ENCODE measurements around the gene ITPK1. TPM values are rescaled to one million over a fixed set of nuclear protein-coding genes. Genes with fewer than 3 reads are reported as not detected.
A peak's percentile ranks its signal among the peaks of the same experiment; 100 is the strongest.

Gene ITPK1
- total RNA-seq, 1 donor from 2014 or later: 24.0 TPM

DNA sequence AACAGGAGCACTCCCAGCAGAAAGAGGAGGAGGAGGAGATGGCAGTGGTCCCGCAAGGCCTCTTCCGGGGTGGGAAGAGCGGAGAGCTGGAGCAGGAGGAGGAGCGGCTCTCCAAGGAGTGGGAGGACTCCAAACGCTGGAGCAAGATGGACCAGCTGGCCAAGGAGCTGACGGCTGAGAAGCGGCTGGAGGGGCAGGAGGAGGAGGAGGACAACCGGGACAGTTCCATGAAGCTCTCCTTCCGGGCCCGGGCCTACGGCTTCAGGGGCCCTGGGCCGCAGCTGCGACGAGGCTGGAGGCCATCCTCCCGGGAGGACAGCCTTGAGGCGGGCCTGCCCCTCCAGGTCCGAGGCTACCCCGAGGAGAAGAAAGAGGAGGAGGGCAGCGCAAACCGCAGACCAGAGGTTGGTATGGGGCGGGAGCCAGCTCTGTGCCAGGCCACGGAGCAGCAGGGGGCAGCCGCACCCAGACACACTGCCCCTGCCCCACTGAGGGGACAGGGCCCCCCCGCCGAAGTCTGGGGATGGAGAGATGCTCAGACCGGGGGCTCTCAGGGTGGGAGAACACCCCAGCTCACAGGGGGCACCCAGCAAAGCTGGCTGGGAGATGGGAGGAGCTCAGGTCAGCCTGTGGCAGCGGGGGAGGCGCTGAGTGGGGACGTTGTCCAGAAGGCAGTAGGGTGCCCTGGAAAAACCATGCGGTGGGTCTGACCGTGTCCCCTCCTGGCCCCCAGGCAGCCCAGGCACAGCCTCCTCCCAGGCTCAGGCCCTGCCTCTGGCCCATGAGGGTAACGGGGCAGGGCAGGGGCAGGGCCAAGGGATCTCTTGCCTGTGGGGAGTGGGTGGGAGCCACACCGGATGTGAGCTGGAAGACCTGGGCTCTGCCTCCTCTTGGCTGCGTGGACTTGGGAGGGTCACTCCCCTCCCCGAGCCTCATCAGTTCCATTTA lies 183.0 kb downstream of the ITPK1 start:
- no peak for DNase-seq

DNA sequence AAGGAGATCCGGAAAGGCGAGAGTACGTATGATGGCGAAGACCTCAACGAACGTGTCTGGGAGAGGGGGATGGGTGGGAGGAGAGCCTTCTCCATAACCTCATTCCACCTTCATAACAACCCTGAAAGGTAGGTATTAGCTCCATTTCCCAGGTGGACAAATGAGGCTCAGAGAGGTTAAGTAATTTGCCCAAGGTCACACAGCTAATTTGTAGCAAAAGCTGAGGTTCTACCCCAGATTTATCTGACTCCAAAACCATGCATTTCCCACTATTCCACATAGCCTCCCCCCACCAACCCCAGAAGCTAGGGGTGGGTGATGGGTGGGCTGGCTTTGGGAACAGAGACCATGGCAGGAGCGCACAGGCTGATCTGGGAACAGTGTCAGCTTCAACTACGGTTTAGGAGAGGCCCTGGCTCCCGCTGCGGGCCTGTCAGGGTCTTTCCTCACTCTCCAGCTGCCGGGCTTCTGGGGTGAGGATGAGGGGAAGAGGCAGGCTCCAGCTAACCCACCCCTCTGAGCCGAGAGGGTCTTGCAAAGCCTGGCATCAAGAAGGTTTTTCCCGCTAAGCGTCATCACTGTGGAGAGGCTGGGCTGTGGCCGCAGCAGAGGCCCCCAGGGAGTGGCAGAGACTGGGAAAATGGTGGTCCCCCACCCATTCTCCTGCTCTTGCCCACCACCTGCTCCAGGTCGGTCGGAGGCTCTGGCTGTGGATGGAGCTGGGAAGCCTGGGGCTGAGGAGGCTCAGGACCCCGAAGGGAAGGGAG lies 183.9 kb downstream of the ITPK1 start:
- DNase-seq: no peak

DNA sequence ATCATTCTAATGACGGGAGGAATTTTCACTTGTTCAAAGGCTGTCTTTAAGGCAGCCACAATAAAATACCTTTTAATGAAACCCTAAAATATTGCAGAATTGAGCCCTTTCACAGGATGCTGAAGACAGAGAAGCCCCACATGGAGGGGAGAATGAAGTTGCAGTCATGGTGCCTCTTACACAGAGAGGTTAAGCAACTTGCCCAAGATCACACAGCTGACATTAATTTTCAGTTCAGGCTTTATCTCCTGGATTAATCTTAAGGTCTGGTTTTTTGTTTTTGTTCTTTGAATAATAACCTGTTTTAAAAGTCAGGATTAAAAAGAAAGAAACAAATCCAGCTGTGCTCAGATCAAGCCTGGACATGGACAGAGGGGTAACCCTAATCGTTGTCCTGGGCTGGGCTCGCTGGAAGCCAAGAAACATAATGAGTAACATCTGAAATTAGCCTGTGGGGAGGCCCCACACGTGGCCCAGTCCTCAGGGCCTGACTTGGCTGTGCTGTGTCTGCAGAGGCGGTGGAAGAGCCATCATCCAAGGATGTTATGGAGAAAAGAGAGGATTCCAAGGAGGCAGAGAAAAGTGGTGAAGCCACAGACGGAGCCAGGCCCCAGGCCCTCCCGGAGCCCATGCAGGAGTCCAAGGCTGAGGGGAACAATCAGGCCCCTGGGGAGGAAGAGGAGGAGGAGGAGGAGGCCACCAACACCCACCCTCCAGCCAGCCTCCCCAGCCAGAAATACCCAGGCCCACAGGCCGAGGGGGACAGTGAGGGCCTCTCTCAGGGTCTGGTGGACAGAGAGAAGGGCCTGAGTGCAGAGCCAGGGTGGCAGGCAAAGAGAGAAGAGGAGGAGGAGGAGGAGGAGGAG lies 184.8 kb downstream of the ITPK1 start:
- no peak for DNase-seq

DNA sequence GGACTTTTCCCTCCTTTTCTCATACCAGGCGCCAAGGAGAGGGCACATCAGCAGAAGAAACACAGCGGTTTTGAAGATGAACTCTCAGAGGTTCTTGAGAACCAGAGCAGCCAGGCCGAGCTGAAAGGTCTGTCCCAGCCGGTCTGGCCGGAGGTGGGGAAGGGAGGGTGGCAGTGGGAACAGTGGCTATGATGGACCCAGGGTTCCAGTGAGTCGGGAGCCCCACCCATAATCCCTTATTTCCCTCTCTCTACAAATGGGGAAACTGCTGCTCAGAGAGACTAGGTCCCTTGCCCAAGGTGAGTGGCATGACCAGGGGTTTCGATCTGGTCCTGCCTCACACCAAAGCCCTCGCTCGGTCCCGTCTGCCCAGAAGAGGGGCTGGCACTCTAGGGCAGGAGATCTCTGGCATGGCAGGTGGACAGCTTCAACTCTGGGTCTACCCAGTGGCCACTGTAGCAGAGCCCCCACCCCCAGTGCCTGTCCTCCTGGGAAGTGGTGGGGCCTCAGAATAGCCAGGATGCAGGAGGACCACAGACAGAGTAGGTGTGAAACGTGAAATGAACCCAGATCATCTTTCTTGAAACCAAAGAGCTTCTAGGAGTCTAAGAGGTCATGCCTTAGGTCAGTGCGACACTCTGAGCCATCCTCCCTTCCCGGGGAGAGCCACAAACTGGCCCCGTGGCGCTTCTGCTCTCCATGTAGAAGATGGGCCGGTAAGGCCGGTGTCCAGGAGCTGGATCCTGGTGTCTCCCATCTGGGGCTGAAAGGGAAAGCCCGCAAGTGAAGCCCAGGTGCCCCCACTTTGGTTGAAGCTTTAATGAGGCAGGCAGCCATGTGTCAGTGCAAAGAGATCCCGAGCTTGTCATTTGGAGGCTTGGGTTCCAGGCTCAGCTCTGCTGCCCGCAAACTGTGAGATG lies 185.8 kb downstream of the ITPK1 start:
- DNase-seq: no peak

DNA sequence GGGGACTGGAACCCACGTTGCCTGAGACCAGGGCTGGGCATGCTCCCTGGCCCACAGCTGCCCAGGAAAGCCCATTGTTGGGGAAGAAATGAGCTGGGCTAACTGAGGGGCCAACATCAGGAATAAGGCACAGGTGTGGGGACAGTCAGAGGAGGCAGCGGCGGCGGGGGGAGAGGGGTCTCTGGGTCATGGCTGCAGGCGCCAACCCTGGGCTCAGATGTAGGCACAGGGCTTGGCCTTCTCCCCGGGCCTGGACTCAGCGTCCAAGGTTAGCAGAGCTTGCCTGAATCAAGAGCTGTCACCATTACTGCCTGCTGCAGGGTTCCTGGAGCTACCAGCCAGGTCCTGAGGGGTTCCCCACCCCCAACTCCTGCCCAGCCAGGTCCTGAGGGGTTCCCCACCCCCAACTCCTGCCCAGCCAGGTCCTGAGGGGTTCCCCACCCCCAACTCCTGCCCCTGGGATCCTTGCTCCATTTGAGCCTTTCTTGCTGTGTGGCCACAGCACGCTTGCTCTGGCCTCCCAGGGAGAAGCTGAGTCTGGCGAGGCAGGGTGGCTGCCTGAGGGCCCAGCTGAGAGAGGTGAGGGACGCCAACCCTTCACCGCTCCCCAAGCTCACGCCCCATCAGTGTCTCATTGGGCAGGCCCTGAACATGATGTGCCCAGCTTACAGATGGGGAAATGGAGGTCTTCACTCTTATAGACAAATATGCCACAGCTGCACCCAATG lies 186.6 kb downstream of the ITPK1 start:
- DNase-seq: no peak

DNA sequence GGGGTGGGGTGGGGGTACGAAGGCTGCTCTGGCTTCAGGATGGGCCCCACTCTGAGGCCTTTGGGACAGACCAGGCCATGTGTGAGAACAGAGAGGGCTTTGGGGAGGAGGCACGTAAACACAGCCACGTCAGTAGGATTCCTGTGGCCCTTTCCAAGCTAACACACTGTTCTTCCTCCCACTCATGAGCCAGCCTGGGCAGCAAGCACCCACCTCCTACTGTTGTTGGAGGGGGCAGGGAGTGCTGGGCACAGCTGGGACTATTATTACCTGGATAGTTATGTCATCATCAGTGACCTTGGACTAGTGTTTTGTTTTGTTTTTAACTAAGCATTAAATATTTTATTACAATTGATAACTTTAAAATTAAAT lies 187.5 kb downstream of the ITPK1 start:
- peak; percentile 15 for DNase-seq

DNA sequence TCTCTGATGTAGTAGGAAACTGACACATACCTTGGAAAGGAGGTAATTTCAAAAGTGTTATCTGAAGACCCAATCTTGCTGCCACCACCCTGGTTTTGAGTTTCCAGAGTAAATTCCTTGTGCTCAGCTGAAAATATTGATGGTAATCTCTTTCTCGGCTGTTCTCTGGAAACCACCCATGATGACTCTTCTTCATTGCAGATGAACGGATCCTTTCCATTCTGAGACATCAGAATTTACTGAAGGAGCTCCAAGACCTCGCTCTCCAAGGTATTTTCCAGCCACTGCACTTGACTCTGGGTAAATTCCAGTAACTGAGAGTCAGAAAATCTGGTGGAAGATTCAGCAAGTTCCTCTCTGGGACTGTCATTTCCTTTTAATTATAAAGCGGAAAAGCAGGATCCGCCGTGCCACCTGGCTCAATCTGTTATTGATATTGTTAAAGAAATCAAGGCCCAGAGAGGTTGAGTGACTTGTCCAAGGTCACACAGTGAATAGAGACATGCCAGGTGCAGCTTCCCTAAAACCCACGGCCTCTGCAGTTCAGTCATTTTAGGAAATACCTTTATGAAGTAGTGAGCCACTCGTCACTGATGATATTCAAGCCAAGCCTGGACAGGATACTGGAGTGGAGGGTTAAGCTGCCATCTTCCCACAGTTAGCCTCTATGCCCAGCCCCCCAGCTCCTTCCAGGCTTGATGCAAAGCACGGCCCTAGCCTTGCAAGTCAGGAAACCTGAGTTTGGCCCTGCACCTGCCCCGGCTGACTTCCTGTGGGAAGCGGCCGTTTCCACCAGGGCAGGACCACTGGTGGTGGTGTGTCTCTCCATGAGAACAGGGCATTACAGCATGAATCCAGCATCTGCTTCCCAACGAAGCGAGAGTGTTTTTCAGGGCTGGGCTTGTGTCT lies 188.1 kb downstream of the ITPK1 start:
- DNase-seq: peak; percentile 63

DNA sequence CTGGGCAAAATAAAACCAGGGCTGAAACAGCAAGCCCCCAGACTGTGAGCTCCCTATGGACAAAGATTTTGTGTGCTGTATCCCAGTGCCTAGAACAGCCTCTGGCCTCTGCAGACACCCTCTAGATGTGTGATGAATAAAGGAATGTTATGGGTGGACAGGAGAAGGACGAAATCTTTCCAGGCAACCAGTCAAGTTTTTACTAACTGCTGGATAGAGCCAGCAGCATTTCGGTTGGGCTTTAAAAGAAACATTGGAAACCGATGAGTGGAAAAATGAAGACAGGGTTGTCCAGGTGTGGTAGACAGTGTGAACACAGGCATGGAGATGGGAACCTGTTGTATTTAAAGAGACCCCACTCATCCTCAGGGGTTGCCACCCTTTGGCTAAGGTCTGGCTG lies 188.8 kb downstream of the ITPK1 start:
- no peak for DNase-seq

DNA sequence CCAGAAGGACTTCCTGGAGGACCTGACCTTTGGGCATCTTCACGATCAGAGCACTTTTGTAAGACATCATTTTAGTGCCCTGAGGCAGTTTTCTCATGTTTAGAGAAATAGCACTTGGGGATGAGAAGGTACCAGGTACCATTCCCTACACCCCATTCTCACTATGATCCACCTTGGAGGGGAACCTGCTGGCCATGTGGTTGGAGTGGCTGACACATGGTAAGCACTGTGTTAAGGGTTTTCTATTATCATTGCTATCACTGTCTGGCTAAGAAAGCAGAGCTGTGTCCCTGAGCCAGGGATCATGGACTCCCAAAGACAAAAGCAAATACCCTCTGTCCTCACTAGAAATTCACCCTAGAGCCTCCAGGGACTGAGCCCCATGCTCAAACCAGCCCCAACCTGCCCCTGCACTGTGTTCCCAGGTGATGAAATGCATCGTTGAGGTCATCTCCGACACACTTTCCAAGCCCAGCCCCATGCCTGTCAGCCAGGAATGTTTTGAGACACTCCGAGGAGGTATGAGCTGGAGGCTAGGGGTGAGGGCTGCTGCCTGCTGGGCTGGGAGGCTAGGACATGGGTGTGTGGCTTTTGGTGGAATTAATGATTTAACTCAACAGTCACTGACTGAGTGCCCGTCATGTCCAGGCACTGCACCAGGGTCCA lies 189.4 kb downstream of the ITPK1 start:
- DNase-seq: no peak

DNA sequence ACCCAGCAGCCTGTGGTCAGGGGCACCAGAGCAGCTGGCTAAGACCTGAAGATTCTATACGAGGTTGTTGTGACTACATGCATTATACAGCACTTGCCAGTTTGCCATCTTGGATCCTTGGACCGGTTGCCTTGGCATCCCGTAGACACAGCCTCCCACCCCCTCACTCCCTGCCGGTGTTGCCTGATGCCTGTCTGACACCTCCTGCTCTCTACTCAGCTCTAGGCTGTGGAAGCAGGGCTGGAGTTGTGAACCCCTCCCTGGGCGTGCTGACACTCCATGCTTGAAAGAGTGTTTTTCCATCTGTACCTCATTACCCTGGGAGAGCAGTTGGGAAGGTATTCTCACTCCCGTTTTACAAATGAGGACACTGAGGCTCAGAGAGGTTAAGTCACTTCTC lies 190.3 kb downstream of the ITPK1 start:
- DNase-seq: no peak

DNA sequence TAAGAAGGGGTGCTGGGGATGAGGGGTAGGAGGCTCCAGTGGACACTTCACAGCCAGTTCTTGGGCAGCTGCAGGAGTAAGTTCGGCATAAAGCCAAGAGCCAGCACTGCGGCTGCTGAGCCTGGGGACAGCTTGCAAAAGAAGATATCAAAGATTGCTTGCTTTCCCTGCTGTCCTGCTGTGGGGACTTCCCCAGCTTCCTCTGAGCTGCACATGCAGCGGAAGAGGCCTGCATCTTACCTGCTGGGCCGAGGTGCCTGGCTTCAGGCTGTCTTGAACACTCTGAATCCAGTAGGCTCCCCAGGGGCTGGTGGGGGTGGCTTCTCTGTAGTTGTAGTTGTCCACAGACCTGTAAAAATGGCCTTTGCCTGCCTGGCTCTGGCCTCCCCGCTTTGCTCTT lies 191.5 kb downstream of the ITPK1 start:
- DNase-seq: no peak

DNA sequence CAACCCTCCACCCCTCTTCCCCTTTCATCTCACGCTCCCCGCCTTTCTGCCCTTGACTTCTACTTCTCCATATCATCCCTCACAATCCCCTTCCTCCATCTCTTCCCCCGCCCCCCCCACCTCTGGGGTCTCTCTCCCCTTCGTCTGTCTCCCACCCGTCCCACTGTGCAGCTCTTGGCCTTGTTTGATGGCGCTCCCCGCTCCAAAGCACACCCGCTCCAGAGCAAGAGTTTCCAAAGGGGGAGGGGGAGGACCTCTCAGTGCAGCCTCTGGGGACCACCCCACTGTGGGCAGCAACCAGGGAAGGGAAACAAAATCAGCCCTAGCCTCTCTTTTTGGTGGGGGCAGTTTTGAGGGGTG lies 192.0 kb downstream of the ITPK1 start:
- no peak for DNase-seq

DNA sequence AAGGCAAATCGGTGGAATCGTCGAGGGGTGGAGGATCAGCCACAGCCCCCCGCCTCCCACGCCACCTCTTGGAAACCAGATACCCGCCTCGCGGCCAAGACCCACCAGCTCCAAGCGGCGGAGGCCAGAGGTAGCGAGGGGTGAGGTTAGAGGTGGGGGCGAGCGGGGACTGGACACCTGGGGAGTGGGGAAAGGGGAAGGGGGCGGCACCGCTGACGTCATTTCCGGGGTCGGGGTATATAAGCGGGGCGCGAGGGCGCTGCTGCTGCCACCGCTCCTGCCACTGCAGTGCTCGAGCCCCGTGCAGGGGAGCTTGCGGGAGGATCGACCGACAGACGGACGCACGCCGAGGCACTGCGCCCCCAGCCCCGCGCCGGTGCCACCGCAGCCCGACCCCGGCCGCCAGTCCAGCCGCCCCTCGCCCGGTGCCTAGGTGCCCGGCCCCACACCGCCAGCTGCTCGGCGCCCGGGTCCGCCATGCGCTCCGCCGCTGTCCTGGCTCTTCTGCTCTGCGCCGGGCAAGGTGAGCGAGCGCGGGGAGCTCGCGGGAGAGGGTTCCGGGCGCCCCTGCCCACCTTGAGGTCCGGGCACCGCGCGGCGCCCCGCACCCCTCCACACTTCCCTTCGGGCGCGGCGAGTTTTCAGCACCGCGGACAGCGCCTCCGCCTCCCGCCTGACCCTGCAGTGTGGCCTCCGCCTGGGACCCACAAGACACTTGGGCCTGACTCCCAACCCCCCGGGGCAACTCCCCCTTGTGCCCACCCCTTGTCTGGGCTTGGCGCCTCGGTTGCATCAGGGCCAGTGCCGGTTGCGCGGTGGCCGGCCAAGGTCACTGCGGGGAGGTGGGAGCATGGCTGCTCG lies 192.6 kb downstream of the ITPK1 start, which contains the start of gene CHGA:
CHGA (plus strand) TSS at position 268 of the 861 bp plus-strand sequence; CDS start at position 478, 210 bp downstream.
- peak; percentile 70 for DNase-seq

DNA sequence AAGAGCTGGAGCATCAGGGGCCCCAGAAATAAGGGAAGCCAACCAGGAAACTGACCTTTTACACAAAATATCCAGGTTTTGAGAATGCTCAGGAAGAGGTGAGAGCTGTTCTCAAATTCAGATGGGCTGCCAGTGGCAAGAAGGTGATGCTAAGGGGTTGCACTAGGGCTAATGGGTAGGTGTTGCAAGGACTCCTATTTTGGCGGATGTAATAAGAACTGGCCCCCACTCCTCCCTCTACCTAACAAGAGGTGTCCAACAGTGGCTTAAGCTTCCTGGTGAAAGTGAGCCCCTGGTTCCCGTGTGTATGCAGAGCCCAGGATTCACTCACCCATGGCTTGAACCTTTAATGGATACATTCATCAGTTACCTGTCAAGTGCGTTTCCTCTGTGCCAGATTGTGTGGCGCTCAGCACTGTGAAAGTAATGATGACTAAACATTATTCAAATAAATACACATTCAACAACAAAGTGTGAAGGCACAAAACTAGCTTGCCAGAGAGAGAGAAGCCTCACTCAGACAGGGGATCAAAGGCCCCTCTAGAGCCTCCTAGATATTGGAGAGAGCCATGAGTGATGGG lies 193.5 kb downstream of the ITPK1 start:
- DNase-seq: no peak

DNA sequence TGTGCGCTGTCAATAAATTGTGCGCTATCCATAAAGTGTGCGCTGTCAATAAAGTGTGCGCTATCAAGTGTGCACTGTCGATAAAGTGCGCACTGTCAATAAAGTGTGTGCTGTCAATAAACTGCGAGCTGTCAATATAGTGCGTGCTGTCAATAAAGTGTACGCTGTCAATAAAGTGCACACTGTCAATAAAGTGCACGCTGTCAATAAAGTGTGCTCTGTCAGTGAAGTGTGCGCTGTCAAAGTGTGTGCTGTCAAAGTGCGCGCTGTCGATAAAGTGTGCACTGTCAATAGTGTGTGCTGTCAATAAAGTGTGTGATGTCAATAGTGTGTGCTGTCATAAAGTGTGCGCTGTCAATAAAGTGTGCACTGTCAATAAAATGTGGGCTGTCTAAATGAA lies 195.7 kb downstream of the ITPK1 start:
- DNase-seq: no peak

DNA sequence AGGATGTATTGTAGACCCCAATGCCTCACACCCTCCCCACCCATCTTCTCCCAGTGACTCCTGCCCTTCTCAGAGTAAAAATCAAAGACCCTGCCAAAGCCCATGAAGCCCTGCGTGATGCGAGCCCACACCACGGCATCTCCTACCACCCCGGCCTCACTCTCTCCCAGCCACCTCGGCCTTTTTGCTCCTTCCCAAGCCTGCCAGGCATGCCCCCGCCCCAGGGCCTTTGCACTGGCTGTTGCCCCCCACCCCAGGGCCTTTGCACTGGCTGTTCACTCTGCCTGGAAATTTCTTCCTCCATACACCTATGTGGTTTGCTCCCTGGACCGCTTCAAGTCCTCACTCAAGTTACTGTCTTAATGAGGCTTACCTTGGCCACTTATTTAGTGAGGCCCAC lies 197.8 kb downstream of the ITPK1 start:
- DNase-seq: no peak

DNA sequence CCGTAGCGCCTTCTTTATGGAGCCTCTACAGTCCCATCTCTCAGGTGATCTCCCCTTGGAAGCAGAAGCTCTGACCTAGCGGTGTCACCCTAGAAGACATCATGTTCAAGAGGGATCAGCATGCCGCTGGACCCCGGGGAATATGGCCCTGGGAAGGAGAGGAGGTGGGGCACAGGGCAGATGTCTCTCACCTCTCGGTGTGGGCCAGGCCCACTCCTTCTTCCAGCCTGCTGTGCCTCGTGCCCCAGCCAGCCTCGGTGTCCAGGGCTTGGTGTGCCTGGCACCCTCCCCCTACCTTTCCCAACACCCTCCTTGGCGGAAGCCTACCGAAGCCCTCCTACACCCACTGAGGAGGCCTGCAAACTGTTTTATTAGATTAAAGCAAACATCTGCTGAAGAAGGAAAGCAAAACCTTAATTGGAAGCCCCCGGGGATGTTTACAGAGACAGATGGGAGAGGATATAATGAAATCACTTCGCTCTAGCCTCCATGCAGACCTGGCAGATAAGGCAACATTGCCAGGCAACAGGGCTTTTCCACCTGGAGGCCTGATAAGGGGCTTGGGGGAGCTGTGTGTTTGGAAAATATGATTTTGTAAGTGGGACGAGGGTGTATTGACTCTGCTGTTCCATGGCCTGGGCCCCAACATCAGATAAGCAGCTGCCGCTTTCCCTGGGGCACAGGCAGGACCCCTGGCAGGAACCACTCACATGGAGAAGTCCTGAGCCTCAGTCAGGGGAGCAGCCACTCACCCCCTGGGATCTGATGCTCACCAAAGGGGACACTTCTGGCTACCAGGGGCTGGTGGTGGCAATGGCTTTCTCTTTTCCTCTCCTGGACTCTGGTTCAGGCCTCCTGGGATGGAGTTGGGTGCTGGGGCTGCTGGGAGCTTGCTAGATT lies 198.4 kb downstream of the ITPK1 start:
- no peak for DNase-seq
